Skeletal muscle tissue (tissue), 4 donors: ENCODE results near the gene C16orf82. TPM values are rescaled to one million over a fixed set of nuclear protein-coding genes. Genes with fewer than 3 reads are reported as not detected.

Experiments used
- H3K27ac ChIP-seq: one replicate; pipeline ENCODE4 v1.7.0; 2013; ENCODE audit warnings: mild to moderate bottlenecking, low read depth, low read length, inconsistent platforms
- H3K27me3 ChIP-seq, 3 donors: one replicate each; pipeline ENCODE4 v1.7.0; 2013; ENCODE audit warnings: low read length in 3 of 3; ENCODE audit not compliant: control insufficient read depth in 3 of 3, insufficient read depth in 3 of 3
- H3K36me3 ChIP-seq, 3 donors: one replicate each; pipeline ENCODE4 v1.7.0; 2013; ENCODE audit warnings: low read length in 3 of 3; ENCODE audit not compliant: control insufficient read depth in 3 of 3, insufficient read depth in 3 of 3
- H3K4me1 ChIP-seq, 3 donors: one replicate each; pipeline ENCODE4 v1.7.0; 2013; ENCODE audit warnings: low read length in 3 of 3, mild to moderate bottlenecking in 3 of 3; ENCODE audit not compliant: control insufficient read depth in 3 of 3, insufficient read depth in 3 of 3
- H3K4me3 ChIP-seq, 3 donors: one replicate each; pipeline ENCODE4 v1.7.0; 2013; ENCODE audit warnings: low read length in 3 of 3
- H3K9ac ChIP-seq, 3 donors: one replicate each; pipeline ENCODE4 v1.7.0; 2013; ENCODE audit warnings: low read length in 3 of 3, mild to moderate bottlenecking in 3 of 3, moderate library complexity in 2 of 3, low read depth in 1 of 3
- H3K9me3 ChIP-seq, 3 donors: one replicate each; pipeline ENCODE4 v1.7.0; 2013; ENCODE audit warnings: low read length in 3 of 3; ENCODE audit not compliant: control insufficient read depth in 3 of 3
- total RNA-seq: library from RNA; depleted of rRNA; stranded (reverse); fragments of >200 nt; gene quantifications from one replicate; pipeline ENCODE4 v1.2.3, GENCODE V29; 2014
- donor health status: Osteomylitis.

Gene C16orf82
- total RNA-seq, 1 donor from 2014 or later, result not detected

DNA sequence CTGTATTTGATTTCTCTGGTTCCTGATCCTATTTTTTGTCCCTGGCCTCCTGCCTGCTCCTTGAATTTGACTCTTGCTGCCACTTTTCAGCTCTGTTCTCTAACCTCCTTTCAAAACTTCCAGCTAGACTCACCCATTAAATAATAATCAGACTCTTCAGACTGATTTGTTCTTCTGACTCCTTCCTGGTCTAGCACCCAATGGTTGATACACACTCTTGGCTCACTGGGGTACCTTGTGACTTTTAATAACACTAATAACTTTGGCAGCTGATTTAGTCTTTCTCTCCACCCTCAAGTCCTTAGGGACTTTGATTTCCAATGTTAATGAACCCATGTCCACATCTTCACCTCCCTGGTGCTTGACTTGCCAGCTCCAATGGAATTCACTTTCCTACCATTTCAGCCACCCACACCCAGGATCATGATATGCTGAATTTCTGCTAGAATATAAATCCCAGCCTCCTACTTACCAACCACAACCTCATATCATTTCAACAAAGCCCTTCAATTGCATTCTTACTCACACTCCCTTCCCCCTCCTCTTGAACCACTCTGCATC is 19.7 kb upstream of the C16orf82 start:
- H3K9ac ChIP-seq, result no peak overlapping the region
- H3K9me3 ChIP-seq, result peaks cover 2 to 6% (median 3%) of the 10 kb centered on the region in 3 donors
- H3K4me1 ChIP-seq, result no peaks in the 10 kb centered on the region
- H3K27me3 ChIP-seq, result peaks cover 0 to 14% (median 8%) of the 10 kb centered on the region in 3 donors
- no peak overlapping the region for H3K27ac ChIP-seq
- no peaks in the 10 kb centered on the region for H3K36me3 ChIP-seq
- no peak overlapping the region for H3K4me3 ChIP-seq

DNA sequence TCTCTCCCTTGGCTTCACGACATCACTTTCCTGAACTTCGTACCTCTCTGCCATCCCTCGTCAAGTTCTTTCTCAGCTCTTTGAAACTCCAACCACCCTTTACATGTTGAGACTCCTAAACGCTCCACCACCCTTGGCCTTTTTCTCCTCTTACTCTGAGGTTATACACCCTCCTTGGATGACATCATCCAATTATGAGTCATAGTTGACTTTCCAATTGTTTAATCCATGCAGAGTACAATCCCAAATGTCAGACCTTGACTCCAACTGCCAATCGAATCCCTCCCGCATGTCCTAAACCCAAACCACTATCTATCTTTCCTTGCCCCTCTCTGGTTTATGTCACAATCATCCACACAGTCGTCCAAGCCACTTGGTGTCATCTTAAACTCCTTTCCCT is 18.4 kb upstream of the C16orf82 start:
- Histone ChIP-seq H3K27ac (no peak overlapping the region), H3K27me3 (peaks cover 0 to 14% (median 11%) of the 10 kb centered on the region in 3 donors), H3K9me3 (peaks cover 2 to 6% (median 3%) of the 10 kb centered on the region in 3 donors), H3K4me1 (no peaks in the 10 kb centered on the region), H3K9ac (no peak overlapping the region), H3K4me3 (no peak overlapping the region), H3K36me3 (no peaks in the 10 kb centered on the region)

- Histone ChIP-seq H3K36me3 (no peaks in the 10 kb centered on the region), H3K27ac (no peak overlapping the region), H3K4me3 (no peak overlapping the region), H3K4me1 (no peaks in the 10 kb centered on the region), H3K27me3 (peaks cover 0 to 14% (median 11%) of the 10 kb centered on the region in 3 donors), H3K9me3 (peaks cover 2 to 6% (median 3%) of the 10 kb centered on the region in 3 donors), H3K9ac (no peak overlapping the region)
Measured at GRCh38 chr16:27049117-27049516, 17.6 kb upstream of the C16orf82 start.

DNA sequence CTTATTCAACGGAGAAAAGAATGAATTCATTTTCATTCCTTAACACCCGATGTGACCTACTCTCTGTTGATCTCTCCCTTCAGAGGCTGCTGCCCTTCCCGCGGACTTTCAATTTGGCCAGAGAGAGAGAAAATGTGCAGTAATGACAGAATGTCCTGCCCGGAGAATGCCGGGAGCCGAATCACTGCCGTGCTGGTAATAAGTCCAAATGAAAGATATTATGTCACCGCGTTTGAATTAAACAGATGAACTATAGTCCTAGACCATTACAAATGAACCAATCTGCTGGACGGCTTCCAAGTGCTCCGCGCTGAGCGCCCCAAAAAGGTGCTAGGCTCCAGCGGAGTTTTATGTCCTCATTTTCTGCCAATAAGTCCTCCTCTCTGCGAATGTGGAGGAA is 14.7 kb upstream of the C16orf82 start:
- Histone ChIP-seq H3K36me3 (no peaks in the 10 kb centered on the region), H3K4me3 (no peak overlapping the region), H3K9me3 (no peaks in the 10 kb centered on the region), H3K9ac (no peak overlapping the region), H3K27ac (no peak overlapping the region), H3K27me3 (peaks cover 0 to 14% (median 11%) of the 10 kb centered on the region in 3 donors), H3K4me1 (no peaks in the 10 kb centered on the region)

GRCh38 chr16:27053996-27054395 is 12.7 kb upstream of the C16orf82 start:
- Histone ChIP-seq H3K27ac (no peak overlapping the region), H3K27me3 (peaks cover 0 to 11% (median 6%) of the 10 kb centered on the region in 3 donors), H3K9me3 (no peaks in the 10 kb centered on the region), H3K36me3 (no peaks in the 10 kb centered on the region), H3K4me3 (no peak overlapping the region), H3K4me1 (no peaks in the 10 kb centered on the region), H3K9ac (no peak overlapping the region)

GRCh38 chr16:27058299-27058698 is 8.4 kb upstream of the C16orf82 start:
- Histone ChIP-seq H3K4me1 (no peaks in the 10 kb centered on the region), H3K4me3 (no peak overlapping the region), H3K27me3 (peaks cover 0 to 7% (median 0%) of the 10 kb centered on the region in 3 donors), H3K27ac (no peak overlapping the region), H3K36me3 (no peaks in the 10 kb centered on the region), H3K9me3 (no peaks in the 10 kb centered on the region), H3K9ac (no peak overlapping the region)

DNA sequence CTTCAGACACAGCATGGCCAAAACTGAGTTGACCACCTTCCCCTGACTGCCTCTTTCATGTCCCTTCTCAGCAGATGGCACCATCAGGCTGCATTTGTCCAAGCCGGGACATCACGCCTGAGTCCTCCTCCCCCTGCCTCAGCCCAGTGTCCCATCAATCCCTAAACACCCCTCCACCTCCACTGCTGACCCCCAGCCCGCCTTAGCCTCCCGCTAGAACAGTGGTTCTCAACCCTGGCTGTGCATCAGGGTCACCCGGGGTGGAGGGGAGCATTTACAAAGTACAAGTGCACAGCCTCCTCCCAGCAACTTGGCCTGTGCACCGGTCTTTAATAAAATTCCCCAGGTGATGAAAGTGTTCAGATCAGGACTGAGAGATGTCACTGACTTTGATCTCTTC is 4.0 kb downstream of the C16orf82 start:
- Histone ChIP-seq H3K9me3 (no peaks in the 10 kb centered on the region), H3K27ac (no peak overlapping the region), H3K9ac (no peak overlapping the region), H3K4me3 (no peak overlapping the region), H3K27me3 (peaks cover 0 to 23% (median 3%) of the 10 kb centered on the region in 3 donors), H3K4me1 (no peaks in the 10 kb centered on the region), H3K36me3 (no peaks in the 10 kb centered on the region)

- Histone ChIP-seq H3K27ac (no peak overlapping the region), H3K4me3 (no peak overlapping the region), H3K9me3 (peaks cover 0 to 2% (median 0%) of the 10 kb centered on the region in 3 donors), H3K36me3 (no peaks in the 10 kb centered on the region), H3K4me1 (no peaks in the 10 kb centered on the region), H3K9ac (no peak overlapping the region), H3K27me3 (peaks cover 0 to 9% (median 0%) of the 10 kb centered on the region in 3 donors)
Measured at GRCh38 chr16:27073733-27074132, 7.0 kb downstream of the C16orf82 start.

- H3K9me3 ChIP-seq, result peaks cover 0 to 2% (median 2%) of the 10 kb centered on the region in 3 donors
- no peak overlapping the region for H3K27ac ChIP-seq
- H3K4me3 ChIP-seq, result no peak overlapping the region
- peaks cover 0 to 8% (median 0%) of the 10 kb centered on the region in 3 donors for H3K4me1 ChIP-seq
- no peak overlapping the region for H3K9ac ChIP-seq
- no peaks in the 10 kb centered on the region for H3K36me3 ChIP-seq
- peaks cover 9 to 21% (median 10%) of the 10 kb centered on the region in 3 donors for H3K27me3 ChIP-seq
Measured at GRCh38 chr16:27080895-27081294, 14.2 kb downstream of the C16orf82 start.

- Histone ChIP-seq H3K4me3 (no peak overlapping the region), H3K9ac (no peak overlapping the region), H3K36me3 (no peaks in the 10 kb centered on the region), H3K9me3 (peaks cover 0 to 2% (median 0%) of the 10 kb centered on the region in 3 donors), H3K27ac (no peak overlapping the region), H3K27me3 (peaks cover 9 to 16% (median 10%) of the 10 kb centered on the region in 3 donors), H3K4me1 (peaks cover 0 to 8% (median 0%) of the 10 kb centered on the region in 3 donors)
Measured at GRCh38 chr16:27083861-27084261, 17.1 kb downstream of the C16orf82 start.
